GM21825 (cell line): ENCODE results near the gene ZFPM1.

ENCODE experiments used
- ATAC-seq: cut with Tn5 transposase; IDR thresholded peaks from one replicate; pipeline ENCODE4 v1.9.1; 2021; ENCODE audit warnings: mild to moderate bottlenecking, moderate library complexity; ENCODE audit not compliant: unreplicated experiment

The ZFPM1 gene

DNA sequence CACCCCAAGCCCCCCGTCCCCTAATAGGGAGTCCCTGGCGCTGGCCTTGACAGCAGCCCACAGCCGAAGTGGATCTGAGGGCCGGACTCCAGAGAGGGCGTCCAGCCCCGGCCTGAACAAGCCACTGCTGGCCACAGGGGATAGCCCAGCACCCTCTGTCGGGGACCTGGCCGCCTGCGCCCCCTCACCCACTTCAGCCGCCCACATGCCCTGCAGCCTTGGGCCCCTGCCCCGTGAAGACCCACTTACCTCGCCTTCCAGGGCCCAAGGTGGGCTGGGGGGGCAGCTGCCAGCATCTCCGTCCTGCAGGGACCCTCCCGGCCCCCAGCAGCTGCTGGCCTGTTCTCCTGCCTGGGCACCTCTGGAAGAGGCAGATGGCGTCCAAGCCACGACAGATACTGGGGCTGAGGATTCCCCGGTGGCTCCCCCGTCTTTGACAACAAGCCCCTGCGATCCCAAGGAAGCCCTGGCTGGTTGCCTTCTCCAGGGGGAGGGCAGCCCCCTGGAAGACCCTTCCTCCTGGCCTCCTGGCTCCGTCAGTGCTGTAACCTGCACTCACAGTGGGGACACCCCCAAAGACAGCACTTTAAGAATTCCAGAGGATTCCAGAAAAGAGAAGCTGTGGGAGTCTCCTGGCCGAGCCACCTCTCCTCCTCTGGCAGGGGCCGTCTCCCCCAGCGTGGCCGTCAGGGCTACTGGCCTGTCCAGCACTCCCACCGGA lies 19.3 kb upstream of the ZFPM1 start:
- no peak for ATAC-seq

DNA sequence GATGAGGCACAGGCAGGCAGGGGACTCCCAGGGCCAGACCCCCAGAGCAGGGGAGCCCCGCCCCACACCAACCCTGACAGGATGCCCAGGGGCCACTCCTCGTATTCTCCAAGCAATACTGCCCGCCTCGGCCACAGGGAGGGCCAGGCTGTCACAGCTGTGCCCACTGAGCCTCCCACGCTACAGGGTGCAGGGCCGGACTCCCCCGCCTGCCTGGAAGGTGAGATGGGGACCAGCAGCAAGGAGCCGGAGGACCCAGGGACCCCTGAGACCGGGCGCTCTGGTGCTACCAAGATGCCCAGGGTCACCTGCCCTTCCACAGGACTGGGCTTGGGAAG lies 18.8 kb upstream of the ZFPM1 start:
- ATAC-seq: no peak

DNA sequence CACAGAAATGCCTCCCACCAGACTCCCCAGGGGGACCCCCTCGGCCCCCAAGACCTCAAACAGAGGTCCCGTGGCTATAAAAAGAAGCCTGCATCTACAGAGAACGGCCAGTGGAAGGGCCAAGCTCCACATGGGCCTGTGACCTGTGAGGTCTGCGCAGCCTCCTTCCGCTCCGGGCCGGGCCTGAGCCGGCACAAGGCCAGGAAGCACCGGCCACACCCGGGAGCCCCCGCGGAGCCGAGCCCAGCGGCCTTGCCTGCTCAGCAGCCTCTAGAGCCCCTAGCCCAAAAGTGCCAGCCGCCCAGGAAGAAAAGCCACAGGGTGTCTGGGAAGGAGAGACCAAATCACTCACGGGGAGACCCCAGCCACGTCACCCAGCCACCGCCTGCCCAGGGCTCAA lies 18.3 kb upstream of the ZFPM1 start:
- ATAC-seq: no peak

DNA sequence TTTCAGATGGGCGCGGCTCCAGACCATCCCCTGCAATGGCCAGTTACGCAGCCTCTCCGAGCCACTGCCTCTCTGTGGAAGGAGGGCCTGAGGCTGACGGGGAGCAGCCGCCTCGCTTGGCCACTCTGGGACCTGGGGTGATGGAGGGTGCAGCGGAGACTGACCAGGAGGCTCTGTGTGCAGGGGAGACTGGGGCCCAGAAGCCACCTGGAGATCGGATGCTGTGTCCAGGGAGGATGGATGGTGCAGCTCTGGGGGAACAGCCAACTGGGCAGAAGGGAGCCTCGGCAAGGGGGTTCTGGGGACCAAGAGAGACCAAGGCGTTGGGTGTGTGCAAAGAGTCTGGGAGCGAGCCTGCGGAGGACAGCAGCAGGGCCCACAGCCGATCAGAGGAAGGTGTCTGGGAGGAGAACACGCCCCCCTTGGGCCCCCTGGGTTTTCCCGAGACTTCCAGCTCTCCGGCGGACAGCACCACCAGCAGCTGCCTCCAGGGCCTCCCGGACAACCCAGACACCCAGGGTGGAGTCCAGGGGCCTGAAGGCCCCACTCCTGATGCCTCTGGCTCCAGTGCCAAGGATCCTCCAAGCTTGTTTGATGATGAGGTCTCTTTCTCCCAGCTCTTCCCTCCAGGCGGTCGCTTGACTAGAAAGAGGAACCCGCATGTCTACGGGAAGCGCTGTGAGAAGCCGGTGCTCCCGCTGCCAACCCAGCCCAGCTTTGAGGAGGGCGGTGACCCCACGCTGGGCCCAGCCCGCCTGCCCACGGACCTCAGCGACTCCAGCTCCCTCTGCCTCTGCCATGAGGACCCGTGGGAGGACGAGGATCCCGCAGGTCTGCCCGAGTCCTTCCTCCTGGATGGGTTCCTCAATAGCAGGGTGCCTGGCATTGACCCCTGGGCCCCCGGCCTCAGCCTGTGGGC lies 17.4 kb upstream of the ZFPM1 start:
- ATAC-seq: no peak

DNA sequence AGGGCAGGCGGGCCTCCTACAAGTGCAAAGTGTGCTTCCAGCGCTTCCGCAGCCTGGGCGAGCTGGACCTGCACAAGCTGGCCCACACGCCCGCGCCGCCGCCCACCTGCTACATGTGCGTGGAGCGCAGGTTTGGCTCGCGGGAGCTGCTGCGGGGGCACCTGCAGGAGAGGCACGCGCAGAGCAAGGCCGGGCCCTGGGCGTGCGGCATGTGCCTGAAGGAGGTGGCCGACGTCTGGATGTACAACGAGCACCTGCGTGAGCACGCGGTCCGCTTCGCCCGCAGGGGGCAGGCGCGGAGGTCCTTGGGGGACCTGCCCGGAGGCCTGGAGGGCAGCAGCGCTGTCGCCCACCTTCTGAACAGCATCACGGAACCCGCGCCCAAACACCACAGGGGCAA lies 16.3 kb upstream of the ZFPM1 start:
- no peak for ATAC-seq

DNA sequence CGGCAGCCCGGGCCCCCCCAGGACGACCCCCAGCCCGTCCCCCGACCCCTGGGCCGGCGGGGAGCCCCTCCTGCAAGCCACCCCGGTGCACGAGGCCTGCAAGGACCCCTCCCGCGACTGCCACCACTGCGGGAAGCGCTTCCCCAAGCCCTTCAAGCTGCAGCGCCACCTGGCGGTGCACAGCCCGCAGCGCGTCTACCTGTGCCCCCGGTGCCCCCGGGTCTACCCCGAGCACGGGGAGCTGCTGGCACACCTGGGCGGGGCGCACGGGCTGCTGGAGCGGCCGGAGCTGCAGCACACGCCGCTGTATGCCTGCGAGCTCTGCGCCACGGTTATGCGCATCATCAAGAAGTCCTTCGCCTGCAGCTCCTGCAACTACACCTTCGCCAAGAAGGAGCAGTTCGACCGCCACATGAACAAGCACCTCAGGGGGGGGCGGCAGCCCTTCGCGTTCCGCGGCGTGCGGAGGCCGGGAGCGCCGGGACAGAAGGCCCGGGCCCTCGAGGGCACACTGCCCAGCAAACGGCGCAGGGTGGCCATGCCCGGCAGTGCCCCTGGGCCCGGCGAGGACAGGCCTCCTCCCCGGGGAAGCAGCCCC lies 15.6 kb upstream of the ZFPM1 start:
- ATAC-seq: no peak

DNA sequence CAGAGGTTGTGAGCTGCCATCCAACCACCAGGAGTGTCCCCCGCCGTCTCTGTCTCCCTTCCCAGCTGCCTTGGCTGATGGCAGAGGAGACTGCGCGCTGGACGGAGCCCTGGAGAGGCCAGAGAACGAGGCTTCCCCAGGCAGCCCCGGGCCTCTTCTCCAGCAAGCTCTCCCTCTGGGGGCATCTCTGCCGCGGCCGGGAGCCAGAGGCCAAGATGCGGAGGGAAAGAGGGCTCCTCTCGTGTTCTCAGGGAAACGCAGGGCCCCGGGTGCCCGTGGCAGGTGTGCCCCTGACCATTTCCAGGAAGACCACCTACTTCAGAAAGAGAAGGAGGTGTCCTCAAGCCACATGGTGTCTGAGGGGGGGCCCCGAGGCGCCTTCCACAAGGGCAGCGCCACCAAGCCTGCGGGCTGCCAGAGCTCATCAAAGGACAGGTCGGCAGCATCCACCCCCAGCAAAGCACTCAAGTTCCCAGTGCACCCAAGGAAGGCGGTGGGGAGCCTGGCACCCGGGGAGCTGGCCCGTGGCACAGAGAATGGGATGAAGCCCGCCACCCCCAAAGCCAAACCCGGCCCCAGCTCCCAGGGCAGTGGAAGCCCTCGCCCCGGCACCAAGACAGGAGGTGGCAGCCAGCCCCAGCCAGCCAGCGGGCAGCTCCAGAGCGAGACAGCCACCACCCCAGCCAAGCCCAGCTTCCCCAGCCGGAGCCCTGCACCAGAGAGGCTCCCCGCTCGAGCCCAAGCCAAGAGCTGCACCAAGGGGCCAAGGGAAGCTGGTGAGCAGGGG lies 14.8 kb upstream of the ZFPM1 start:
- ATAC-seq: no peak

DNA sequence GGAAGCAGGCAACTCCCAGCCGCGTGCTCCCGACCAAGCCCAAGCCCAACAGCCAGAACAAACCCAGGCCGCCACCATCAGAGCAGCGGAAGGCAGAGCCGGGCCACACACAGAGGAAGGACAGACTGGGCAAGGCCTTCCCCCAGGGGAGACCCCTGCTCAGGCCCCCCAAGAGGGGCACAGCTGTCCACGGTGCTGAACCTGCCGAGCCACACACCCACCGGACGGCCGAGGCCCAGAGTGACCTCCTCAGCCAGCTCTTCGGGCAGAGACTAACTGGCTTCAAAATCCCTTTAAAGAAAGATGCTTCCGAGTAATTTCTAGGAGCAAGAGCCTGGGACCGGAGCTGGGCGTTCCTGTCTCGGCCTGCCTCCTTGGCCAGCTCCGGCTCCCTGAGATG lies 14.1 kb upstream of the ZFPM1 start:
- no peak for ATAC-seq

DNA sequence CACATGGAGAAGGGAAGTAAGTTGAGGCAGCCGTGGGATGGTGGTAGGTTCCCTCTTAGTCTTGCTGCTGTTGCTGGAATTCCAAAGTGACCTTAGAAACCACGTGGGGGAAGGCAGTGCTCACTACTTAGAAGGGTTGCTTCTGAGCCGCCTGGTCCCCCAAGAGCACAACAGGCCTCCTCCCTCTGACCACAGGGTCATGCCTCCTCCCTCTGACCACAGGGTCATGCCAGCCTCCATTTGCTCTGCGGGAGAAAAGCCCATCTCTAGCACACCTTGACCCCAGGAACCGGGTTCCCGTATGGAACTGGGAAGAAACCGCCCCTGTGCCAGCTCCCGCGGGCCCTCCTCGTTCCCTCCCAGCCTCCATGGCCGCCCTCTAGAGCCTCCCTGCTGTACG lies 13.4 kb upstream of the ZFPM1 start:
- no peak for ATAC-seq

DNA sequence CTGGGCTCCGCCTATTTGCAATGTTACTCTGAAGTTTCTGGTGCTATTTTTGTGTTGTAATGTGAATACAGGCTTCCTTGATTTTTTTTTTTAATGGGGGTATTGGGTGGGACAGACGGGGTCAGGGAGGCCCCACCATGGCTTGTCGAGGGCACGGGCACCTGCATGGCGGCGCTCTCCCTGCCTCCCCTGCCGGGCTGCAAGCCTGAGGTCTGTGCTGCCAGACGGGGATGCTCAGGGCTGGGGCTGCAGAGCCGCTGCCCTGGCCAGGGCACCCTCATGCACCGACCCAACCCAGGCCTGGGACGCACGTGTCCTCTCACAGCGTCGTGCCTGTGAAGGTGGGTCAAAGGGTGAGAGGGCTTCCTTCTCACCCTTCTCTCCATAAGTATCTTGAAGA lies 13.0 kb upstream of the ZFPM1 start:
- ATAC-seq: no peak

DNA sequence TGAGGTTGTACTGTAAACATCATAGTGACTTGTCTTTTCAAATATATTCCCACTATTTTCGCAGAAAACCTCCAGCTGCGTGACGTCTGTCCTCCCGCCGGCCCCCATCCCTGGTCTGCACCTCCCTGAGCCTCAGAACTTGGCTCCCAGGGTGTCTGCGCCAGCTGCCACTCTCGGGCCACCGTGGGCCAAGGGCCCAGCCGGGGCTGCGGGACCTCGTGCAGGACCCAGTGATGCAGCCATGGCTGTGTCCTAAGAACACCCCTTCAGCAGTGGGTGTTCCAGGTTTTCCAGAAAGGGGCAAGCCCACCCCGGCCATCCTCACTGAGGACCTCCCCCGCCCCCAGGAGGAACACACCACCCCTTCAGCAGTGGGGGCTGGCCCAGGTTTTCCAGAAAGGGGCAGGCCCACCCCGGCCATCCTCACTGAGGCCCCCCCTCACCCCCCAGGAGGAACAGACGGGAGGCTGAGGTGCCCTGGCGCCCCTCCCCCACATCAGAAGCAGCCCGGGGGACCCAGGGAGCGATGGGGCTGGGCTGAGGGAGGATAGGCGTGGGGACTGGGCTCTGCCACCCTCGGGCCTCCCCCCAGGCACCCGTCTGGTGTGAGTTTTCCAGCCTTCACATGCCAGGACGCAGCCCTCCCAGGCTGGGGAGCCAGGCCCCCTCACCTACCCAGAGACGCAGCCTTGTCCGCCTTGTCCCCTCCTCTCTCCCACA lies 12.2 kb upstream of the ZFPM1 start:
- no peak for ATAC-seq

DNA sequence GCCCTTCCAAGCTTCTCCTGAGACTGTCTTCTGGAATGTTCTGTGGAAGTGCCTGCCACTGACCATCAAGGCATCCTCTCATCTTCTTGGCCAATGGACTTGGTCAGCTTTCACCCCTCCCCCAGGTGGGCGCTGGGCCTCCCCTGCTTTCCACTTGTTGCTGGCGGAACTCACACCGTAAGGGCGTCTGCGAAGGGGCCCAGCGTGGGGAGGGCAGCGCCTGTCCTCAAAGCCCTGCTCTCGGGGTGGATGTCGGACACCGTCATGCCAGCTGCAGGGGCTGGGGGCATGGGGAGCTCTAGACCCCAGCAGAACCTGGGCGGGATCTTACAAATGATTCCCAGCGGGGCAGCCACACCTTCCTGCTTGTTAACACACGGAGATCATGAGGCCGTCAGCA lies 11.6 kb upstream of the ZFPM1 start:
- ATAC-seq: no peak

DNA sequence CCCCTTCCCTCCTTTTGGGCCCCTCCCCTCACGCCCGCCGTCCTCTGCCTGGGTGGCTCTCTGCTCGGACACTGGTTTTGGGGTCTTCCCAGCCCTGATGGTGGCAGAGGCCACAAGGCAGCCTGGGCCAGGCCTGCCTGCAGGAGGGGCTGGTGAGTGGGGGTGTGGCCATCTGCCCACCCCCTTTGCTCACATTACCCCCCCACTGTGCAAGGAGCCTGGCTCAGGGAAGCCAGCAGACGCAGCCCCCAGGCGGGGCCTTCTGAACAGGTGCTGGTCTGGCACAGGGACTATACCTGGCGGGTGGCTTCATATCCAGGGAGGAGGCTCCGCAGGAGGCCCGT lies 10.7 kb upstream of the ZFPM1 start:
- no peak for ATAC-seq

DNA sequence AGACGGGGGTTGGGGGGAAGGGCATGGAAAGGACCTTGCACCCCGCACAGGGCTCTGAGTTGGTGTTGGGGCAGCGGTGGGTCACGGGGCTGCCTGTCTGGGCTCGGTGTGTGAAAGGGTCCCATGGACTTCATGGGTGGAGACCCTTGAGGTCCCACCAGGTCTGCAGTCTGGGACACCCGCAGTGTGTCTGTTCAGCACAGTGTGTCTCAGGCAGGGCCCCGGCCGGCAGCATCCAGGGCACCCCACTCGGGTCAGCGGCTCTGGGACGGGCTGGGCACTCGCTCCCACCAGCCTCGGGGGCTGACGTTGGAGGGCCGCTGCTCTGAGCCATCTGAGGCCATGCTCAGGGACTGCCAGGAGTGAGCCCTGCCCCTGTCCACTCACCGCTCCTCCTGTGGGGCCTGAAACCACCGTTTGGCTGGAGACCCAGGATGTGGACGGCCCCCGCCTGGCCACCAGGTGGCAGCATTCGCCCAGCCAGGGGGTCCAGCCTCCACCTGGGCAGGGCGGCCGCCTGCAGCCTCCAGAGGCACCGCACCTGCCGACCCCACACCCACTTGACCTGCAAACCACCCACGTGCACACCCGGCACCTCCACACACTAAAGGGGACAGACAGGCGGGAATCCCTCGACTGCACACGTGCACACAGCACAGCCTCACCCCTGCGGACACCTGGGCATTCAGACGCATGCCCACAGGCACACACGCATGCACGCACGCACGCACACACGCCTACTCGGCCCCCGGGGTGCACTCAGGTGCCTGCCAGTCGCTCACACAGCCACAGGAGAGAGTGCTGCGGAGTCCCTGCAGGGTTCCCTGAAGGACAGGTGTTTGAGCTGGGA lies 10.1 kb upstream of the ZFPM1 start:
- ATAC-seq: no peak

DNA sequence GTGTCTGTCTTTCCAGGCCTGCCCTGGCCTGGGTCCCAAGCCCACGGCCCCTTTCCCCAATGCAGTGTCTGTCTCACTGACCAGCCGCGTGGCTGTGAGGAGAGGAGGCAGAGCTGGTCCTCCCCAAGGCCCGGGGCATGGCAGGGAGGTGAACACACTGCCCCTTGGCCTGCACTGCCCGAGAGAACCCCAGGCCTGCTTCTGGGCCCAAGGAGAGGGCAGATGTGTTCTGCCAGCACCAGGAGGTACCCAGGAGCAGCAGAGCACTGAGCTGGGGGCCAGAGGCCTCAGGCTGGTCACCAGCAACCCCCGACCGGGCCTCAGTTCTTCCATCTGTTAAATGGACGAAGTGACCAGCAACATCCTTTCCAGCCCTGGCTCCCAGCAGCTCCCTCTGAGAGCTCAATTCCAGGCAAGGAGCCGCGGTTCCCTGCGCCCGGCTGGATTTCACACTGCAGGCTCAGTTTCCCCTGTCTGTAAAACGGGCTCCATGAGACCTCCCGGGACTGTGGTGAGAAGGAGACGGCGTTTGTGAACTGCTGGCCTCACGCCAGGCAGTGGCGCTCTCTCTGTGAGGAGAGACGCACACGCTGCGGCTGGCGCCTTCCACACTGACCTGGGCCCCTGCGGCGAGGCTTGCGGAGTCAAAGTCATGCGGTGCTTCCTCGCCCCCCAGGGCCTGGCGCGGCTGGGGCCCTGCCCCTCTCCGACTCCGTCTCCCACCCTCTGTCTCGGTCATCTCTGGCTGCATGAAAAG lies 8.1 kb upstream of the ZFPM1 start:
- ATAC-seq: no peak

DNA sequence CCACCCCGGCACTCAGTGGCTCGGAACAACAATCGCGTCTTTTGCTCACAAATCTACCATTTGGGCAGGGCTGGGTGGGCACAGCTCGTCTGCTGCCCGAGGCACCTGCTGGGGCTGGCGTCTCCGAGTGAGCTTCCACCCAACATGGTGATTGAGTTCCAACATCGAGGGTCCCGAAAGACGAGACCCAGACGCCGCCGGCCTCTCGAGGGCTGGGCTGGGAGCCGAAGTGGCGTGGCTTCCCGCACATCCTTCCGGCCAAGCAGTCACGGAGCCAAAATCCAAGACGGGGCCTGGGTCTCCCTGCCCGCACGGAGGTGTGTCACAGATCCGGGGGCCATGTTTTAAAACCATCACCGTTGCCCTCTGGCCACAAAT lies 7.5 kb upstream of the ZFPM1 start:
- ATAC-seq: no peak

DNA sequence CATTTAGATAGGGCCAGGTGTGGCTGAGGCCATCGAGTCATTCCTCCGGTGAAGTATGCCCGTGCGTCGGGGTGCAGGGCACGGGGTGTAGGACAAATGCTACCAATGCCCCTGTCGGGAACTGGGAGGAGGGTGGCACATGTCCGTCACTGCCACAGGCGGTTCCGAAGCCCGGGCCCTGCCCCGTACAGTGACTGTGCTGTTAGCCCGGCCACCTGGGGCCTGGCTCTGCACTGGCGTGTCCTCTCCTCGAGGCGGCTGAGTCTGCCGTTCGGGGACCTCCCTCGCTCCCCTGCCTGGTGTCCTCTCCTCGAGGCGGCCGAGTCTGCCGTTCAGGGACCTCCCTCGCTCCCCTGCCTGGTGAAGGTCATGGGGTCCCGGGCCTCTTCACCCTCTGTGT lies 7.0 kb upstream of the ZFPM1 start:
- ATAC-seq: no peak

DNA sequence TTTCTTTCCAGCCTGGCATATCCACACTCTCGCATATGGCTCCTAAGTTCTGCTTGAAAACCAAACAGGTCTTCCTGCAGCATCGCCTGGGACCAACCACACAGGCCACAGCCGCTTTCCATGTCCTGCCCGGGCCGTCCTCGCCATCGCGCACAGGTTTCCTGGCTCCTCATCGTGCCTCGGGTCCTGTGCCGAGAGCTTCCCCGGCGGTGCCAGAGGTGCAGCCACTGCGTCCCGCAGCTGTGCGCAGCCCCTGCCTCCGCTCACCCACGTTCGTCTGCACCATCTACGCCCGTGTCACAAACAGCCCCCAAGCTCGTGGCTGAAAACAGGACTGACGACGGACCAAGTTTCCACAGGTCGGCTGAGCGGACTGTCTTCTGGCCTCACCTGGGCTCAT lies 6.3 kb upstream of the ZFPM1 start:
- no peak for ATAC-seq

DNA sequence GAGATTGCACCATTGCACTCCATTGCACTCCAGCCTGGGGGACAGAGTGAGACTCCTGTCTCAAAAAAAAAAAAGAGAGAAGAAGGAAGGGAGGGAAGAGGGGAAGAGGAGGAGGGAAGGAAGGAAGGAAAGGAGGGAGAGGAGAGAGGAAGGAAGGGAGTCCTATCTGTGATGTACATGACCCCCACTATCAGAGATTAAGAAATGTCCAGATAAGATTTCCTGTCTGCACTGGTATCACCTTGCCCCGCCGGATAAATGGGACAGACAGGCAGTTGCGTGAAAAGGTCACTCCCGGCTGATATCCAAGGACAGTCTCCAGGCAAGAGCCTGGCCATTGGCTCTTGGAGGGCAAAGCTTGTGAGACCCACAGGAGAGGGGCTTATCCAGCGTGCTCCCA lies 5.2 kb upstream of the ZFPM1 start:
- ATAC-seq: no peak
